ENCODE data around the gene PKN1. TPM values are rescaled to one million over a fixed set of nuclear protein-coding genes. Genes with fewer than 3 reads are reported as not detected.

Gene PKN1
- total and polyA plus RNA-seq, 10 of the 15 experiments (the other 5 are each of a cell fraction or from before 2014, with no cell fraction given) = 1.0 to 189 (median 52.7) TPM

DNA sequence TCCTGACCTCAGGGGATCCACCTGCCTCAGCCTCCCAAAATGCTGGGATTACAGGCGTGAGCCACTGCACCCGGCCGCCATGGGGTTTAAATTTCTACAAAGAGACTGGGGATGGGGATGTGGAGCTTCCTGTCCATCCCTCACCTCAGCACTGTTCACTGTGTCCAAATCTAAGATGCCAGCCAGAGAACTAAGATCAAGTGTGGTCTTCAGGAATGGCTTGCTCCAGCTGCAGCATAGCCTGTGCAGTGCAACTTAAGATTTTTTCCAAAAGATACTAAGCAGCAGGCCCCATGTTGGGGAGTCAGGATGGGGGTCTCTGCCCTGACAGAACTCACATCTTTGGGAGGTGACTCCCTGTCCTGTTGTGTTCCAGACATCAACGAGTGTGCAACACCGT, 42.6 kb upstream of the PKN1 start (continued):
- TF ChIP-seq, protein P1, sequence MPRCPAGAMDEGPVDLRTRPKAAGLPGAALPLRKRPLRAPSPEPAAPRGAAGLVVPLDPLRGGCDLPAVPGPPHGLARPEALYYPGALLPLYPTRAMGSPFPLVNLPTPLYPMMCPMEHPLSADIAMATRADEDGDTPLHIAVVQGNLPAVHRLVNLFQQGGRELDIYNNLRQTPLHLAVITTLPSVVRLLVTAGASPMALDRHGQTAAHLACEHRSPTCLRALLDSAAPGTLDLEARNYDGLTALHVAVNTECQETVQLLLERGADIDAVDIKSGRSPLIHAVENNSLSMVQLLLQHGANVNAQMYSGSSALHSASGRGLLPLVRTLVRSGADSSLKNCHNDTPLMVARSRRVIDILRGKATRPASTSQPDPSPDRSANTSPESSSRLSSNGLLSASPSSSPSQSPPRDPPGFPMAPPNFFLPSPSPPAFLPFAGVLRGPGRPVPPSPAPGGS (IDR thresholded peaks at IDR 0.05; ENCODE audit: borderline replicate concordance, insufficient read depth, low read depth, low read length, poor library complexity, severe bottlenecking) = no peak
- TF ChIP-seq GABPA (IDR thresholded peaks at IDR 0.05; ENCODE audit: low read depth) (no peak), JUND (IDR thresholded peaks at IDR 0.05; ENCODE audit: low read depth, low read length) (no peak), SREBF2 (IDR thresholded peaks at IDR 0.05; ENCODE audit: low read length) (no peak), KDM1A (IDR thresholded peaks at IDR 0.05; ENCODE audit: borderline replicate concordance) (no peak), TCF12 (IDR thresholded peaks at IDR 0.05; ENCODE audit: low read depth, low read length) (no peak), BRCA1 (IDR thresholded peaks at IDR 0.05; ENCODE audit: low read depth, low read length) (no peak), RAD51 (IDR thresholded peaks at IDR 0.05) (no peak), CREM (IDR thresholded peaks at IDR 0.05; ENCODE audit: low read depth) (no peak)
- TF ChIP-seq, protein P2, sequence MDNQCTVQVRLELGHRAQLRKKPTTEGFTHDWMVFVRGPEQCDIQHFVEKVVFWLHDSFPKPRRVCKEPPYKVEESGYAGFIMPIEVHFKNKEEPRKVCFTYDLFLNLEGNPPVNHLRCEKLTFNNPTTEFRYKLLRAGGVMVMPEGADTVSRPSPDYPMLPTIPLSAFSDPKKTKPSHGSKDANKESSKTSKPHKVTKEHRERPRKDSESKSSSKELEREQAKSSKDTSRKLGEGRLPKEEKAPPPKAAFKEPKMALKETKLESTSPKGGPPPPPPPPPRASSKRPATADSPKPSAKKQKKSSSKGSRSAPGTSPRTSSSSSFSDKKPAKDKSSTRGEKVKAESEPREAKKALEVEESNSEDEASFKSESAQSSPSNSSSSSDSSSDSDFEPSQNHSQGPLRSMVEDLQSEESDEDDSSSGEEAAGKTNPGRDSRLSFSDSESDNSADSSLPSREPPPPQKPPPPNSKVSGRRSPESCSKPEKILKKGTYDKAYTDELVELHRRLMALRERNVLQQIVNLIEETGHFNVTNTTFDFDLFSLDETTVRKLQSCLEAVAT (IDR thresholded peaks at IDR 0.05) = no peak
- TF ChIP-seq, protein P3, sequence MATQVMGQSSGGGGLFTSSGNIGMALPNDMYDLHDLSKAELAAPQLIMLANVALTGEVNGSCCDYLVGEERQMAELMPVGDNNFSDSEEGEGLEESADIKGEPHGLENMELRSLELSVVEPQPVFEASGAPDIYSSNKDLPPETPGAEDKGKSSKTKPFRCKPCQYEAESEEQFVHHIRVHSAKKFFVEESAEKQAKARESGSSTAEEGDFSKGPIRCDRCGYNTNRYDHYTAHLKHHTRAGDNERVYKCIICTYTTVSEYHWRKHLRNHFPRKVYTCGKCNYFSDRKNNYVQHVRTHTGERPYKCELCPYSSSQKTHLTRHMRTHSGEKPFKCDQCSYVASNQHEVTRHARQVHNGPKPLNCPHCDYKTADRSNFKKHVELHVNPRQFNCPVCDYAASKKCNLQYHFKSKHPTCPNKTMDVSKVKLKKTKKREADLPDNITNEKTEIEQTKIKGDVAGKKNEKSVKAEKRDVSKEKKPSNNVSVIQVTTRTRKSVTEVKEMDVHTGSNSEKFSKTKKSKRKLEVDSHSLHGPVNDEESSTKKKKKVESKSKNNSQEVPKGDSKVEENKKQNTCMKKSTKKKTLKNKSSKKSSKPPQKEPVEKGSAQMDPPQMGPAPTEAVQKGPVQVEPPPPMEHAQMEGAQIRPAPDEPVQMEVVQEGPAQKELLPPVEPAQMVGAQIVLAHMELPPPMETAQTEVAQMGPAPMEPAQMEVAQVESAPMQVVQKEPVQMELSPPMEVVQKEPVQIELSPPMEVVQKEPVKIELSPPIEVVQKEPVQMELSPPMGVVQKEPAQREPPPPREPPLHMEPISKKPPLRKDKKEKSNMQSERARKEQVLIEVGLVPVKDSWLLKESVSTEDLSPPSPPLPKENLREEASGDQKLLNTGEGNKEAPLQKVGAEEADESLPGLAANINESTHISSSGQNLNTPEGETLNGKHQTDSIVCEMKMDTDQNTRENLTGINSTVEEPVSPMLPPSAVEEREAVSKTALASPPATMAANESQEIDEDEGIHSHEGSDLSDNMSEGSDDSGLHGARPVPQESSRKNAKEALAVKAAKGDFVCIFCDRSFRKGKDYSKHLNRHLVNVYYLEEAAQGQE (IDR thresholded peaks at IDR 0.05; ENCODE audit: low read depth, low read length) = no peak
- TF ChIP-seq, protein P4, sequence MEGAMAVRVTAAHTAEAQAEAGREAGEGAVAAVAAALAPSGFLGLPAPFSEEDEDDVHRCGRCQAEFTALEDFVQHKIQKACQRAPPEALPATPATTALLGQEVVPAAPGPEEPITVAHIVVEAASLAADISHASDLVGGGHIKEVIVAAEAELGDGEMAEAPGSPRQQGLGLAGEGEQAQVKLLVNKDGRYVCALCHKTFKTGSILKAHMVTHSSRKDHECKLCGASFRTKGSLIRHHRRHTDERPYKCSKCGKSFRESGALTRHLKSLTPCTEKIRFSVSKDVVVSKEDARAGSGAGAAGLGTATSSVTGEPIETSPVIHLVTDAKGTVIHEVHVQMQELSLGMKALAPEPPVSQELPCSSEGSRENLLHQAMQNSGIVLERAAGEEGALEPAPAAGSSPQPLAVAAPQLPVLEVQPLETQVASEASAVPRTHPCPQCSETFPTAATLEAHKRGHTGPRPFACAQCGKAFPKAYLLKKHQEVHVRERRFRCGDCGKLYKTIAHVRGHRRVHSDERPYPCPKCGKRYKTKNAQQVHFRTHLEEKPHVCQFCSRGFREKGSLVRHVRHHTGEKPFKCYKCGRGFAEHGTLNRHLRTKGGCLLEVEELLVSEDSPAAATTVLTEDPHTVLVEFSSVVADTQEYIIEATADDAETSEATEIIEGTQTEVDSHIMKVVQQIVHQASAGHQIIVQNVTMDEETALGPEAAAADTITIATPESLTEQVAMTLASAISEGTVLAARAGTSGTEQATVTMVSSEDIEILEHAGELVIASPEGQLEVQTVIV (IDR thresholded peaks at IDR 0.05; ENCODE audit: borderline replicate concordance, partially characterized antibody) = no peak

Measured in GM12878 (cell line).